ENCODE data around the gene TM4SF4. TPM values are rescaled to one million over a fixed set of nuclear protein-coding genes. Genes with fewer than 3 reads are reported as not detected.

The TM4SF4 gene
- total RNA-seq, 1 experiment from 2014 or later = not detected

DNA sequence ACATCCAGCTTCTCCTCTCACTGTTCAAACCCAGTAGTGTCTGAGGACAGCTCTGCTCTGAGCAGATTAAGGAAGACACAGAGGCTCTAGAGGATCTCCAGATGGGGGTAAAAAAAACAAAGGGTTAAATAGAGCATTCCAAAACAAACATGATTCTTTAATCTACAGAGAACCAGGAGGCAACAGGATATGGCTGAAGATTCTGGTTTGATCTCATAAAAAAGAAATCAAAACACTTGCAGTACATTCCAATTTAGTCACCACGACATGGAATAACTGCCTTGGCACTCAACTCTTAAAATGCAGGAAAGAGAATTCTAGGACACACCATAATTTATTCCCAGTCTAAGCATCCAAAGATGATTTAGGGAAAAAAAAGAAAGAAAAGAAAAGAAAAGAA is 32.0 kb downstream of the TM4SF4 start:
- Histone ChIP-seq H3K23ac (ENCODE audit: insufficient read length, low read depth, low read length) (no peak overlapping the region), H3K27me3 (ENCODE audit: insufficient read depth, low read length) (no peaks in the 10 kb centered on the region), H4K8ac (replicated peaks; ENCODE audit: insufficient read length, low read depth, low read length) (no peak overlapping the region), H4K20me1 (ENCODE audit: control insufficient read depth, insufficient read depth, insufficient read length) (no peaks in the 10 kb centered on the region), H3K9ac (ENCODE audit: extremely low read depth, insufficient read length, low read length) (no peak overlapping the region), H3K56ac (ENCODE audit: insufficient read length, low read depth, low read length) (no peak overlapping the region), H3K4ac (ENCODE audit: low read depth, low read length) (no peak overlapping the region), H2BK5ac (ENCODE audit: insufficient read length, low read length) (no peak overlapping the region), H2BK15ac (ENCODE audit: low read depth, low read length) (no peak overlapping the region), H3K4me1 (ENCODE audit: insufficient read depth, low read length) (no peaks in the 10 kb centered on the region), H3K23me2 (ENCODE audit: insufficient read length, low read depth, low read length, poor library complexity, severe bottlenecking) (no peaks in the 10 kb centered on the region), H4K5ac (ENCODE audit: insufficient read length, low read depth, low read length) (no peak overlapping the region), H3K14ac (ENCODE audit: insufficient read depth, low read length) (no peak overlapping the region), H3K18ac (ENCODE audit: insufficient read length, low read depth, low read length) (no peak overlapping the region), H3K79me2 (ENCODE audit: insufficient read depth, low read length) (no peaks in the 10 kb centered on the region), H2BK120ac (ENCODE audit: low read depth, low read length, poor library complexity, severe bottlenecking) (no peak overlapping the region), H2BK12ac (ENCODE audit: insufficient read length, low read depth, low read length) (no peak overlapping the region), H3K9me3 (ENCODE audit: control insufficient read depth, low read depth, low read length) (no peaks in the 10 kb centered on the region), H3T11ph (ENCODE audit: low read length) (no peak overlapping the region), H2AK5ac (ENCODE audit: insufficient read length, low read length) (no peak overlapping the region), H2AFZ (ENCODE audit: low read length) (no peak overlapping the region), H3K27ac (ENCODE audit: insufficient read length, low read depth, low read length) (no peak overlapping the region), H4K91ac (ENCODE audit: insufficient read length, low read depth, low read length) (no peak overlapping the region), H3K4me2 (ENCODE audit: insufficient read depth, insufficient read length, low read length) (no peak overlapping the region), H2BK20ac (ENCODE audit: low read depth, low read length, poor library complexity, severe bottlenecking) (no peak overlapping the region), H3K79me1 (ENCODE audit: insufficient read depth, low read depth, low read length, poor library complexity, severe bottlenecking) (no peaks in the 10 kb centered on the region)
- Mint-ChIP-seq H3K27ac (no peak overlapping the region), H3K9me3 (no peaks in the 10 kb centered on the region; a peak in 1 of 5 replicates), H3K27me3 (ENCODE audit: low read depth) (no peaks in the 10 kb centered on the region; the same call in 1 of the 2 replicates), H3K4me3 (no peak overlapping the region), H3K36me3 (ENCODE audit: insufficient read depth in 1 of 3, low read depth in 3 of 3) (no peaks in the 10 kb centered on the region), H3K4me1 (peaks cover under 1 to 3% of the 10 kb centered on the region in 2 experiments; a peak in 3 of 4 replicates)
- no peak for DNase-seq
- TF ChIP-seq, protein P1, sequence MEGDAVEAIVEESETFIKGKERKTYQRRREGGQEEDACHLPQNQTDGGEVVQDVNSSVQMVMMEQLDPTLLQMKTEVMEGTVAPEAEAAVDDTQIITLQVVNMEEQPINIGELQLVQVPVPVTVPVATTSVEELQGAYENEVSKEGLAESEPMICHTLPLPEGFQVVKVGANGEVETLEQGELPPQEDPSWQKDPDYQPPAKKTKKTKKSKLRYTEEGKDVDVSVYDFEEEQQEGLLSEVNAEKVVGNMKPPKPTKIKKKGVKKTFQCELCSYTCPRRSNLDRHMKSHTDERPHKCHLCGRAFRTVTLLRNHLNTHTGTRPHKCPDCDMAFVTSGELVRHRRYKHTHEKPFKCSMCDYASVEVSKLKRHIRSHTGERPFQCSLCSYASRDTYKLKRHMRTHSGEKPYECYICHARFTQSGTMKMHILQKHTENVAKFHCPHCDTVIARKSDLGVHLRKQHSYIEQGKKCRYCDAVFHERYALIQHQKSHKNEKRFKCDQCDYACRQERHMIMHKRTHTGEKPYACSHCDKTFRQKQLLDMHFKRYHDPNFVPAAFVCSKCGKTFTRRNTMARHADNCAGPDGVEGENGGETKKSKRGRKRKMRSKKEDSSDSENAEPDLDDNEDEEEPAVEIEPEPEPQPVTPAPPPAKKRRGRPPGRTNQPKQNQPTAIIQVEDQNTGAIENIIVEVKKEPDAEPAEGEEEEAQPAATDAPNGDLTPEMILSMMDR (conservative IDR thresholded peaks at IDR 0.05) = no peak
- WGBS (ENCODE audit: extremely low coverage, insufficient read length, low lambda C conversion rate) = no CpG with 5 or more reads among the region's 1 CpG
